ENCODE data around the gene ADCY5. TPM values are rescaled to one million over a fixed set of nuclear protein-coding genes. Genes with fewer than 3 reads are reported as not detected.

Gene ADCY5
- total RNA-seq, 2 donors from 2014 or later: 3.9 to 5.2 TPM

DNA sequence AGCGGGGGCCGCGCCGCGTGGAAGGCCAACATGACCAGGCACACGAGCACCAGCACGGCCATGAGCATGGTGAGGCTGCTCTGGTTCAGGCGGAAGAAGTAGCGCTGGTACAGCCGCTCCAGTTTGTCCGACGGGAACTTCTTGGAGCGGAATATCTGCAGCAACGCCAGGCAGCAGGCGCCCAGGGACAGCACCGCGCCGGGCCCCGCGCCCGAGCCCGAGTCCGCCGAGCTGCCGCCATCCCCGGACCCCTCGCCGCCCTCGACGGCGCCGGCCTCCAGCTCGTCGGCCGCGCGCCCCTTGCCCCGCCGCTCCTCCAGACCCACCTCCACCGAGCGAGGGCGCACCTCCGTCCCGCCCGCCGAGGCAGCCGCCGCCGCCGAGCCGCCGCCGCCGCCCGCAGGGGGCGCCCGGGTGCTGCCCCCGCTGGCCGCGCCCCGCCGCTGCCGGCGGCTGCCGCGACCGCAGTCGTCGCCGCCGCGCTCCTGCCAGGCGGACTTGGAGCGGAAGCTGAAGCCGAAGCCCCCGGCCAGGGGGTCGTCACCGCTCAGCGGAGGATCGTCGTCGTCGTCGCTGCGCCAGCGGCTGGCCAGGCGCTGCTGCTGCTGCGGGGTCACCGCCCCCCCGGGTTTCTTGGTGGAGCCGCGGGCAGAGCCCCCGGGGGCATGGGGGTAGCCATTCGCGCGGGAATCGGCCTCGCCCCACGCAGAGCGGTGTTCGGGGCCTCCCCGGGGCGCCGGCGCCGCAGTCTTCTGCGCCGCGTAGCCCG is 957 bp downstream of the ADCY5 start:
- peak; percentile 90 for DNase-seq
- H3K4me3 ChIP-seq (ENCODE audit: low read length): peak overlapping the region; percentile 62
- H3K9ac ChIP-seq (ENCODE audit: extremely low read depth, low read length, poor library complexity, severe bottlenecking): no peak overlapping the region
- Mint-ChIP-seq H3K4me1 (peaks cover 5% of the 10 kb centered on the region), H3K27me3 (ENCODE audit: insufficient read depth) (peaks cover 65% of the 10 kb centered on the region), H3K27ac (no peak overlapping the region), H3K36me3 (ENCODE audit: low read depth) (no peaks in the 10 kb centered on the region), H3K9me3 (no peaks in the 10 kb centered on the region), H3K4me3 (no peak overlapping the region)
- H3K27ac ChIP-seq (ENCODE audit: low read depth, low read length): no peak overlapping the region
- TF ChIP-seq, protein P1, sequence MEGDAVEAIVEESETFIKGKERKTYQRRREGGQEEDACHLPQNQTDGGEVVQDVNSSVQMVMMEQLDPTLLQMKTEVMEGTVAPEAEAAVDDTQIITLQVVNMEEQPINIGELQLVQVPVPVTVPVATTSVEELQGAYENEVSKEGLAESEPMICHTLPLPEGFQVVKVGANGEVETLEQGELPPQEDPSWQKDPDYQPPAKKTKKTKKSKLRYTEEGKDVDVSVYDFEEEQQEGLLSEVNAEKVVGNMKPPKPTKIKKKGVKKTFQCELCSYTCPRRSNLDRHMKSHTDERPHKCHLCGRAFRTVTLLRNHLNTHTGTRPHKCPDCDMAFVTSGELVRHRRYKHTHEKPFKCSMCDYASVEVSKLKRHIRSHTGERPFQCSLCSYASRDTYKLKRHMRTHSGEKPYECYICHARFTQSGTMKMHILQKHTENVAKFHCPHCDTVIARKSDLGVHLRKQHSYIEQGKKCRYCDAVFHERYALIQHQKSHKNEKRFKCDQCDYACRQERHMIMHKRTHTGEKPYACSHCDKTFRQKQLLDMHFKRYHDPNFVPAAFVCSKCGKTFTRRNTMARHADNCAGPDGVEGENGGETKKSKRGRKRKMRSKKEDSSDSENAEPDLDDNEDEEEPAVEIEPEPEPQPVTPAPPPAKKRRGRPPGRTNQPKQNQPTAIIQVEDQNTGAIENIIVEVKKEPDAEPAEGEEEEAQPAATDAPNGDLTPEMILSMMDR (conservative IDR thresholded peaks at IDR 0.05): peak; percentile 64
- H3K27me3 ChIP-seq (ENCODE audit: control insufficient read depth, insufficient read depth, low read length, poor library complexity, severe bottlenecking): peaks cover 76% of the 10 kb centered on the region
- no peaks in the 10 kb centered on the region for H3K9me3 ChIP-seq (ENCODE audit: control insufficient read depth, low read length)
- no peaks in the 10 kb centered on the region for H3K4me1 ChIP-seq (ENCODE audit: control insufficient read depth, insufficient read depth, low read length)
- H3K36me3 ChIP-seq (ENCODE audit: control insufficient read depth, insufficient read depth, low read length): no peaks in the 10 kb centered on the region
- 23 to 38% methylated on average over 30 to 110 of the region's 110 CpGs for WGBS, 2 experiments (ENCODE audit: insufficient coverage in 1 of 2, insufficient read length in 1 of 2)

GRCh38 chr3:123447416-123447748 is 1.5 kb downstream of the ADCY5 start:
- Histone ChIP-seq H3K27ac (ENCODE audit: low read depth, low read length) (no peak overlapping the region), H3K9ac (ENCODE audit: extremely low read depth, low read length, poor library complexity, severe bottlenecking) (no peak overlapping the region), H3K9me3 (ENCODE audit: control insufficient read depth, low read length) (no peaks in the 10 kb centered on the region), H3K4me3 (ENCODE audit: low read length) (no peak overlapping the region), H3K4me1 (ENCODE audit: control insufficient read depth, insufficient read depth, low read length) (no peaks in the 10 kb centered on the region), H3K27me3 (ENCODE audit: control insufficient read depth, insufficient read depth, low read length, poor library complexity, severe bottlenecking) (peaks cover 76% of the 10 kb centered on the region), H3K36me3 (ENCODE audit: control insufficient read depth, insufficient read depth, low read length) (no peaks in the 10 kb centered on the region)
- peaks cover 68% of the 10 kb centered on the region for H3K27me3 Mint-ChIP-seq (ENCODE audit: insufficient read depth)
- TF ChIP-seq, protein P1 (conservative IDR thresholded peaks at IDR 0.05): no peak
- no peak overlapping the region for H3K27ac Mint-ChIP-seq
- no peak overlapping the region for H3K4me3 Mint-ChIP-seq
- H3K9me3 Mint-ChIP-seq: no peaks in the 10 kb centered on the region
- DNase-seq: no peak
- H3K36me3 Mint-ChIP-seq (ENCODE audit: low read depth): no peaks in the 10 kb centered on the region
- 94 to 97% methylated on average over 17 to 27 of the region's 27 CpGs for WGBS, 2 experiments (ENCODE audit: insufficient coverage in 1 of 2, insufficient read length in 1 of 2)
- H3K4me1 Mint-ChIP-seq: peaks cover 5% of the 10 kb centered on the region

GRCh38 chr3:123446610-123447109 is 2.2 kb downstream of the ADCY5 start:
- TF ChIP-seq, protein P1 (conservative IDR thresholded peaks at IDR 0.05): no peak
- no peak overlapping the region for H3K4me3 Mint-ChIP-seq
- 89% methylated on average over 4 to 5 of the region's 6 CpGs for WGBS, 2 experiments (ENCODE audit: insufficient coverage in 1 of 2, insufficient read length in 1 of 2)
- Histone ChIP-seq H3K27me3 (ENCODE audit: control insufficient read depth, insufficient read depth, low read length, poor library complexity, severe bottlenecking) (peaks cover 76% of the 10 kb centered on the region), H3K36me3 (ENCODE audit: control insufficient read depth, insufficient read depth, low read length) (no peaks in the 10 kb centered on the region), H3K4me3 (ENCODE audit: low read length) (no peak overlapping the region), H3K9ac (ENCODE audit: extremely low read depth, low read length, poor library complexity, severe bottlenecking) (no peak overlapping the region), H3K4me1 (ENCODE audit: control insufficient read depth, insufficient read depth, low read length) (no peaks in the 10 kb centered on the region), H3K9me3 (ENCODE audit: control insufficient read depth, low read length) (no peaks in the 10 kb centered on the region), H3K27ac (ENCODE audit: low read depth, low read length) (no peak overlapping the region)
- no peaks in the 10 kb centered on the region for H3K9me3 Mint-ChIP-seq
- peaks cover 5% of the 10 kb centered on the region for H3K4me1 Mint-ChIP-seq
- no peaks in the 10 kb centered on the region for H3K36me3 Mint-ChIP-seq (ENCODE audit: low read depth)
- DNase-seq: no peak
- no peak overlapping the region for H3K27ac Mint-ChIP-seq
- H3K27me3 Mint-ChIP-seq (ENCODE audit: insufficient read depth): peaks cover 67% of the 10 kb centered on the region
